Measurements from ENCODE around the gene IRS1.

Gene IRS1

DNA sequence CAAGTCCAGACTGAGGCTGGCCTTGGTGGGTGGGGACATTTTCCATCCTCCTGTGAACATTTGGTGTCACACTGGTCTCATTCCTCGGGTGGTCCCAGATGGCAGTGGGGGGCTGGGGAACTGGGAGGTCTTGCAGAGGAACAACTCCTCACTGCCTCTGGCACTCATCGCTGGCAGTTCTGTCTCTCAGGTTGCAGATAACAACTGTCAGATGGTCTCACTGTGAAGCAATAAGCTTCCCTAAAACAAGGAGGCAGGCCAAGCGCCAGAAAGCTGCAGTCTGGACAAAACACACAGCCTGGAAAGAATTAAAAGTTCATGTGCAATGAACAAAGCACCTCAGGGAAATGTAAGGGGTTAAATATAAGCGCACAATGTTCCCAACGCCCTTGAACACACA is 78.1 kb downstream of the IRS1 start:
- no peak overlapping the region for H2AFZ ChIP-seq (ENCODE audit: low read depth, low read length)
- no peak for TF ChIP-seq EZH2phosphoT487 (IDR thresholded peaks at IDR 0.05; ENCODE audit: low read depth)
- TF ChIP-seq, protein P1, sequence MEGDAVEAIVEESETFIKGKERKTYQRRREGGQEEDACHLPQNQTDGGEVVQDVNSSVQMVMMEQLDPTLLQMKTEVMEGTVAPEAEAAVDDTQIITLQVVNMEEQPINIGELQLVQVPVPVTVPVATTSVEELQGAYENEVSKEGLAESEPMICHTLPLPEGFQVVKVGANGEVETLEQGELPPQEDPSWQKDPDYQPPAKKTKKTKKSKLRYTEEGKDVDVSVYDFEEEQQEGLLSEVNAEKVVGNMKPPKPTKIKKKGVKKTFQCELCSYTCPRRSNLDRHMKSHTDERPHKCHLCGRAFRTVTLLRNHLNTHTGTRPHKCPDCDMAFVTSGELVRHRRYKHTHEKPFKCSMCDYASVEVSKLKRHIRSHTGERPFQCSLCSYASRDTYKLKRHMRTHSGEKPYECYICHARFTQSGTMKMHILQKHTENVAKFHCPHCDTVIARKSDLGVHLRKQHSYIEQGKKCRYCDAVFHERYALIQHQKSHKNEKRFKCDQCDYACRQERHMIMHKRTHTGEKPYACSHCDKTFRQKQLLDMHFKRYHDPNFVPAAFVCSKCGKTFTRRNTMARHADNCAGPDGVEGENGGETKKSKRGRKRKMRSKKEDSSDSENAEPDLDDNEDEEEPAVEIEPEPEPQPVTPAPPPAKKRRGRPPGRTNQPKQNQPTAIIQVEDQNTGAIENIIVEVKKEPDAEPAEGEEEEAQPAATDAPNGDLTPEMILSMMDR (IDR thresholded peaks at IDR 0.05; ENCODE audit: low read depth, low read length), result no peak
- no peak overlapping the region for H3K4me3 ChIP-seq (ENCODE audit: low read length)
- H4K20me1 ChIP-seq (ENCODE audit: insufficient read depth, low read length), result no peaks in the 10 kb centered on the region
- no peaks in the 10 kb centered on the region for H3K79me2 ChIP-seq (ENCODE audit: low read length)
- H3K9me3 ChIP-seq (ENCODE audit: insufficient read depth, low read length), result no peaks in the 10 kb centered on the region
- H3K36me3 ChIP-seq (replicated peaks; ENCODE audit: low read depth, low read length), result no peaks in the 10 kb centered on the region
- no peak overlapping the region for H3K4me2 ChIP-seq (ENCODE audit: low read length)
- no peaks in the 10 kb centered on the region for H3K4me1 ChIP-seq (ENCODE audit: low read length)
- H3K27ac ChIP-seq (ENCODE audit: low read length), result no peak overlapping the region
- H3K27me3 ChIP-seq (ENCODE audit: low read depth, low read length), result no peaks in the 10 kb centered on the region
- H3K9ac ChIP-seq (ENCODE audit: low read length), result no peak overlapping the region

DNA sequence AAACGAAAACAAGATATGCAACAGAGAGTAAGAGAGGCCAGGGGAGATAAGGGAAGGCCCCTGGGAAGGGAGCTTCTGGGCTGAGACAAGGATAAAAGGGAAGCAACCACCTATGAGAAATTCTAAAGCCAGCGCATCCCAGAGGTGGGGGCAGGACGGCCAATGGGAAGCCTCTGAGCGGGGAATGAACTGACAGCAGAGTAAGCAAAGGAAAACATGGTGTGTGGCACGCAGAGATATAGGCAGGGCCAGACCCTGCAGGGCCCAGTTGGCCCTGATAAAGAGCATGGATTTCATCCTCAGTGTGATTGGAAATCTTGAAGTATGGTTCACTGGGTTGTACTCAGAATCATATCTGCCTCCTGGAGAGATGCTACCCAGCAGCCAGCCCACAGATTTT is 78.7 kb downstream of the IRS1 start:
- Histone ChIP-seq H3K27ac (ENCODE audit: low read length) (no peak overlapping the region), H3K4me3 (ENCODE audit: low read length) (no peak overlapping the region), H3K27me3 (ENCODE audit: low read depth, low read length) (no peaks in the 10 kb centered on the region), H3K4me1 (ENCODE audit: low read length) (no peaks in the 10 kb centered on the region), H3K4me2 (ENCODE audit: low read length) (no peak overlapping the region), H2AFZ (ENCODE audit: low read depth, low read length) (no peak overlapping the region), H4K20me1 (ENCODE audit: insufficient read depth, low read length) (no peaks in the 10 kb centered on the region), H3K36me3 (replicated peaks; ENCODE audit: low read depth, low read length) (no peaks in the 10 kb centered on the region), H3K9me3 (ENCODE audit: insufficient read depth, low read length) (no peaks in the 10 kb centered on the region), H3K9ac (ENCODE audit: low read length) (no peak overlapping the region), H3K79me2 (ENCODE audit: low read length) (no peaks in the 10 kb centered on the region)
- TF ChIP-seq, protein P1 (IDR thresholded peaks at IDR 0.05; ENCODE audit: low read depth, low read length), result no peak
- no peak for TF ChIP-seq EZH2phosphoT487 (IDR thresholded peaks at IDR 0.05; ENCODE audit: low read depth)

DNA sequence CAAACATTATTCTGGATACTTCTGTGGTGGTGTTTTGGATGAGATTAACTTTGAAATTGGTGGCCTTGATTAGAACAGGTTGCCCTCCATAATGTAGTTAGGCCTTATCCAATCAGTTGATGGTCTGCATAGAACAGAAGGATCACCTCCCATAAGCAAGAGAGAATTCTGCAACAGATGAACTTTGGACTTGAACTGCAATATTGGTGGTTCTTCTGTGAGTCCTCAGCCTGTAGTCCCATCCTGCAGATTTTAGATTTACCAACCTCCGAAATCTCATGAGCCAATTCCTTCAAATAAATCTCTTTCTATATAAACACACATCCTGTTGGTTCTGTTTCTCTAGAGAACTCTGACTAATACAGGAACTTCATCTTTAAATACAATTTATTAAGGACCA is 81.9 kb downstream of the IRS1 start:
- Histone ChIP-seq H4K20me1 (ENCODE audit: insufficient read depth, low read length) (no peaks in the 10 kb centered on the region), H2AFZ (ENCODE audit: low read depth, low read length) (no peak overlapping the region), H3K4me3 (ENCODE audit: low read length) (no peak overlapping the region), H3K36me3 (replicated peaks; ENCODE audit: low read depth, low read length) (no peaks in the 10 kb centered on the region), H3K27me3 (ENCODE audit: low read depth, low read length) (no peaks in the 10 kb centered on the region), H3K4me1 (ENCODE audit: low read length) (no peaks in the 10 kb centered on the region), H3K27ac (ENCODE audit: low read length) (no peak overlapping the region), H3K79me2 (ENCODE audit: low read length) (no peaks in the 10 kb centered on the region), H3K4me2 (ENCODE audit: low read length) (no peak overlapping the region), H3K9ac (ENCODE audit: low read length) (no peak overlapping the region), H3K9me3 (ENCODE audit: insufficient read depth, low read length) (no peaks in the 10 kb centered on the region)
- no peak for TF ChIP-seq EZH2phosphoT487 (IDR thresholded peaks at IDR 0.05; ENCODE audit: low read depth)
- TF ChIP-seq, protein P1 (IDR thresholded peaks at IDR 0.05; ENCODE audit: low read depth, low read length), result no peak

DNA sequence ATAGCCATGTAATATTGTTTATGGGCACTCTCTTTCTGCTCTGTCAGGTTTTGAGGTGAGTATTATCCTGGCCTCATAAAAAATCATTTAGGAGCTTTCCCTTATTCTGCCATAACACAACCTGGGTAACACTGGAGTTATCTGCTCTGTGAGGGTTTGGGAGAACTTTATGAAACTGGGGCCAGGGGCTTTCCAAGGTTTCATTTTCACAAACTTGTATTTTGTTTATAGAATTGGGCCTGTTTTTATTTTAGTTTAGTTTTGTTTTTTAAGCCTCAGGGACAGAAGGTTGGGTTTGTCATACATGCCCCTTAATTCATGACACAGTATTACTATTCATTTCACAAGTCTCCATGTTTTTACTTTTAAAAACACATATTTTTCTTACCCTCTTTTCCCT is 83.5 kb downstream of the IRS1 start:
- Histone ChIP-seq H2AFZ (ENCODE audit: low read depth, low read length) (no peak overlapping the region), H3K27me3 (ENCODE audit: low read depth, low read length) (no peaks in the 10 kb centered on the region), H4K20me1 (ENCODE audit: insufficient read depth, low read length) (no peaks in the 10 kb centered on the region), H3K4me3 (ENCODE audit: low read length) (no peak overlapping the region), H3K27ac (ENCODE audit: low read length) (no peak overlapping the region), H3K36me3 (replicated peaks; ENCODE audit: low read depth, low read length) (no peaks in the 10 kb centered on the region), H3K4me1 (ENCODE audit: low read length) (no peaks in the 10 kb centered on the region), H3K9me3 (ENCODE audit: insufficient read depth, low read length) (no peaks in the 10 kb centered on the region), H3K4me2 (ENCODE audit: low read length) (no peak overlapping the region), H3K9ac (ENCODE audit: low read length) (no peak overlapping the region), H3K79me2 (ENCODE audit: low read length) (no peaks in the 10 kb centered on the region)
- no peak for TF ChIP-seq EZH2phosphoT487 (IDR thresholded peaks at IDR 0.05; ENCODE audit: low read depth)
- TF ChIP-seq, protein P1 (IDR thresholded peaks at IDR 0.05; ENCODE audit: low read depth, low read length), result no peak
